Fibroblast of the aortic adventitia (primary cell): ENCODE data around the gene CD160. TPM values are rescaled to one million over a fixed set of nuclear protein-coding genes. Genes with fewer than 3 reads are reported as not detected.
A peak's percentile ranks its signal among the peaks of the same experiment; 100 is the strongest.

Experiments used
- DNase-seq: peaks from one replicate; pipeline ENCODE4 v3.0.0-alpha.2; 2010; ENCODE audit warnings: low read depth
- H3K4me3 ChIP-seq: 2 replicates; pipeline ENCODE4 v1.5.1; 2011; ENCODE audit warnings: low read depth, mild to moderate bottlenecking, control low read depth, low read length, moderate library complexity
- CTCF ChIP-seq: IDR thresholded peaks from 2 replicates; pipeline ENCODE4 v1.5.1; 2011; ENCODE audit warnings: mild to moderate bottlenecking, low read length, control low read depth, inconsistent platforms; ENCODE audit not compliant: insufficient read depth
- total RNA-seq: library from RNA; depleted of rRNA; stranded (reverse); fragments of >200 nt; gene quantifications from 2 replicates; pipeline ENCODE4 v1.2.3, GENCODE V29; 2012; ENCODE audit warnings: low replicate concordance

The CD160 gene
- total RNA-seq, 1 donor, result not detected

- DNase-seq, result no peak
- TF ChIP-seq CTCF, result no peak
- no peak overlapping the region for H3K4me3 ChIP-seq
These were observed 28.3 kb downstream of the CD160 start for GRCh38 chr1:145747398-145748247.

- no peak for DNase-seq
- no peak for TF ChIP-seq CTCF
- no peak overlapping the region for H3K4me3 ChIP-seq
These were observed 31.1 kb downstream of the CD160 start for GRCh38 chr1:145750426-145750825.

- H3K4me3 ChIP-seq, result no peak overlapping the region
- peak; percentile 98 for DNase-seq
- no peak for TF ChIP-seq CTCF
These were observed 32.3 kb downstream of the CD160 start for GRCh38 chr1:145751491-145752037.

- H3K4me3 ChIP-seq, result no peak overlapping the region
- peak; percentile 24 for DNase-seq
- no peak for TF ChIP-seq CTCF
These were observed 38.1 kb downstream of the CD160 start for GRCh38 chr1:145757420-145757819.

GRCh38 chr1:145758116-145758515 is 38.8 kb downstream of the CD160 start:
- DNase-seq, result no peak
- H3K4me3 ChIP-seq, result no peak overlapping the region
- TF ChIP-seq CTCF, result no peak

- no peak for TF ChIP-seq CTCF
- no peak for DNase-seq
- no peak overlapping the region for H3K4me3 ChIP-seq
These were observed 39.3 kb downstream of the CD160 start for GRCh38 chr1:145758575-145758974.
